ENCODE results near the gene ZNF763. TPM values are rescaled to one million over a fixed set of nuclear protein-coding genes. Genes with fewer than 3 reads are reported as not detected.
A peak's percentile ranks its signal among the peaks of the same experiment; 100 is the strongest.
"Not testable (repeated sequence)": the region's sequence is repeated elsewhere in the genome, so short reads cannot be mapped to it uniquely, and the experiment has no call there.

Gene ZNF763
- total RNA-seq (2.5 TPM), polyA plus RNA-seq (ENCODE audit: insufficient read depth in 1 of 8, insufficient read length in 8 of 8, low replicate concordance in 1 of 8) (1 to 10 TPM; 1.1 to 2.6 (median 1.8) TPM)
- long read RNA-seq, donor 1, result 0 reads
- long read RNA-seq, donor 2, result 0 reads
- long read RNA-seq, donor 3, result 0 reads
- long read RNA-seq, donor 4, result 0 reads
- long read RNA-seq, donor 5, result 0 reads
- long read RNA-seq, donor 6, partial matches to known transcripts, result 0 of 1 reads
- long read RNA-seq, donor 6, other reads (novel, unspliced or antisense), result 0 of 1 reads
- long read RNA-seq, donor 7, result 0 reads
- long read RNA-seq, donor 8, result 0 reads
- long read RNA-seq, donor 9, result 0 reads
- long read RNA-seq, donor 10, result 0 reads
- long read RNA-seq, donor 11, partial matches to known transcripts, result 0 of 1 reads
- long read RNA-seq, donor 11, other reads (novel, unspliced or antisense), result 0 of 1 reads

- peak within 1 kb of the TSS; percentile 83 for H3K4me3 ChIP-seq (ENCODE audit: low read length)
- peaks cover 15% of the 10 kb centered on the region for H3K4me1 ChIP-seq (ENCODE audit: control insufficient read depth, insufficient read depth, low read length)
- no peaks in the 10 kb centered on the region for H3K27me3 ChIP-seq (ENCODE audit: control insufficient read depth, insufficient read depth, low read length)
- H3K9me3 ChIP-seq (replicated peaks; ENCODE audit: control insufficient read depth, low read depth, low read length), result no peaks in the 10 kb centered on the region
- no peaks in the 10 kb centered on the region for H3K36me3 ChIP-seq (ENCODE audit: control insufficient read depth, insufficient read depth, low read length)
- peak within 1 kb of the TSS; percentile 96 for H3K27ac ChIP-seq (ENCODE audit: low read length)
- WGBS (ENCODE audit: insufficient coverage), result under 1% methylated on average over 38 of the region's 47 CpGs
- peak; percentile 93 for DNase-seq
Measured at GRCh38 chr19:11964858-11965645, at the start of gene ZNF763. Gene ZNF763, plus strand, starts transcription at chr19:11965040. Its CDS starts 169 bp downstream, at chr19:11965209.

GRCh38 chr19:11921852-11922495 is 42.9 kb upstream of the ZNF763 start:
- Histone ChIP-seq H3K4me1 (ENCODE audit: control insufficient read depth, insufficient read depth, low read length) (peaks cover 18% of the 10 kb centered on the region), H3K4me3 (ENCODE audit: low read length) (no peak overlapping the region), H3K27me3 (ENCODE audit: control insufficient read depth, insufficient read depth, low read length) (no peaks in the 10 kb centered on the region), H3K27ac (ENCODE audit: low read length) (no peak overlapping the region), H3K9me3 (replicated peaks; ENCODE audit: control insufficient read depth, low read depth, low read length) (no peaks in the 10 kb centered on the region), H3K36me3 (ENCODE audit: control insufficient read depth, insufficient read depth, low read length) (no peaks in the 10 kb centered on the region)
- no CpG with 5 or more reads among the region's 6 CpGs for WGBS (ENCODE audit: insufficient coverage)
- no peak for DNase-seq

- Histone ChIP-seq H3K27ac (ENCODE audit: low read length) (peak within 1 kb of the TSS; percentile 98), H3K9me3 (replicated peaks; ENCODE audit: control insufficient read depth, low read depth, low read length) (no peaks in the 10 kb centered on the region), H3K4me3 (ENCODE audit: low read length) (peak within 1 kb of the TSS; percentile 88), H3K36me3 (ENCODE audit: control insufficient read depth, insufficient read depth, low read length) (peaks cover 2% of the 10 kb centered on the region), H3K4me1 (ENCODE audit: control insufficient read depth, insufficient read depth, low read length) (peaks cover 18% of the 10 kb centered on the region), H3K27me3 (ENCODE audit: control insufficient read depth, insufficient read depth, low read length) (no peaks in the 10 kb centered on the region)
- peak; percentile 97 for DNase-seq
- WGBS (ENCODE audit: insufficient coverage), result under 1% methylated on average over 42 of the region's 53 CpGs
Measured at GRCh38 chr19:11924886-11925650, 39.8 kb upstream of the ZNF763 start, which contains the start of gene ZNF700. Gene ZNF700, plus strand, starts transcription at chr19:11925107. Its CDS starts 104 bp downstream, at chr19:11925211.

GRCh38 chr19:11925651-11926187 is 39.1 kb upstream of the ZNF763 start:
- DNase-seq; H3K36me3 ChIP-seq (ENCODE audit: control insufficient read depth, insufficient read depth, low read length); H3K27me3 ChIP-seq (ENCODE audit: control insufficient read depth, insufficient read depth, low read length); H3K9me3 ChIP-seq (replicated peaks; ENCODE audit: control insufficient read depth, low read depth, low read length): not testable (repeated sequence)
- H3K27ac ChIP-seq (ENCODE audit: low read length), result peak overlapping the region; percentile 98
- peaks cover 18% of the 10 kb centered on the region for H3K4me1 ChIP-seq (ENCODE audit: control insufficient read depth, insufficient read depth, low read length)
- H3K4me3 ChIP-seq (ENCODE audit: low read length), result peak overlapping the region; percentile 88
- 2% methylated on average over 8 of the region's 10 CpGs for WGBS (ENCODE audit: insufficient coverage)

- Histone ChIP-seq H3K27ac (ENCODE audit: low read length) (no peak overlapping the region), H3K4me3 (ENCODE audit: low read length) (no peak overlapping the region), H3K36me3 (ENCODE audit: control insufficient read depth, insufficient read depth, low read length) (peaks cover 2% of the 10 kb centered on the region), H3K4me1 (ENCODE audit: control insufficient read depth, insufficient read depth, low read length) (peaks cover 18% of the 10 kb centered on the region), H3K9me3 (replicated peaks; ENCODE audit: control insufficient read depth, low read depth, low read length) (no peaks in the 10 kb centered on the region), H3K27me3 (ENCODE audit: control insufficient read depth, insufficient read depth, low read length) (no peaks in the 10 kb centered on the region)
- no peak for DNase-seq
- WGBS (ENCODE audit: insufficient coverage), result no CpG with 5 or more reads among the region's 3 CpGs
Measured at GRCh38 chr19:11927227-11927626, 37.6 kb upstream of the ZNF763 start.

GRCh38 chr19:11931051-11931450 is 33.8 kb upstream of the ZNF763 start:
- WGBS (ENCODE audit: insufficient coverage), result 83% methylated on average over 2 of the region's 3 CpGs
- H3K36me3 ChIP-seq (ENCODE audit: control insufficient read depth, insufficient read depth, low read length), result peaks cover 2% of the 10 kb centered on the region
- H3K27ac ChIP-seq (ENCODE audit: low read length), result no peak overlapping the region
- peaks cover 3% of the 10 kb centered on the region for H3K4me1 ChIP-seq (ENCODE audit: control insufficient read depth, insufficient read depth, low read length)
- H3K9me3 ChIP-seq (replicated peaks; ENCODE audit: control insufficient read depth, low read depth, low read length), result peaks cover 17% of the 10 kb centered on the region
- peak; percentile 16 for DNase-seq
- no peaks in the 10 kb centered on the region for H3K27me3 ChIP-seq (ENCODE audit: control insufficient read depth, insufficient read depth, low read length)
- H3K4me3 ChIP-seq (ENCODE audit: low read length), result no peak overlapping the region

GRCh38 chr19:11931513-11931912 is 33.3 kb upstream of the ZNF763 start:
- H3K36me3 ChIP-seq (ENCODE audit: control insufficient read depth, insufficient read depth, low read length), result peaks cover 2% of the 10 kb centered on the region
- no CpG with 5 or more reads among the region's 3 CpGs for WGBS (ENCODE audit: insufficient coverage)
- H3K9me3 ChIP-seq (replicated peaks; ENCODE audit: control insufficient read depth, low read depth, low read length), result peaks cover 17% of the 10 kb centered on the region

GRCh38 chr19:11935829-11936228 is 29.0 kb upstream of the ZNF763 start:
- not testable (repeated sequence) for DNase-seq; H3K4me3 ChIP-seq (ENCODE audit: low read length); H3K4me1 ChIP-seq (ENCODE audit: control insufficient read depth, insufficient read depth, low read length); H3K27me3 ChIP-seq (ENCODE audit: control insufficient read depth, insufficient read depth, low read length); H3K27ac ChIP-seq (ENCODE audit: low read length); H3K36me3 ChIP-seq (ENCODE audit: control insufficient read depth, insufficient read depth, low read length)
- no CpG with 5 or more reads among the region's 3 CpGs for WGBS (ENCODE audit: insufficient coverage)
- peaks cover 28% of the 10 kb centered on the region for H3K9me3 ChIP-seq (replicated peaks; ENCODE audit: control insufficient read depth, low read depth, low read length)

More at GRCh38 chr19:11931513-11931912, 33.3 kb upstream of the ZNF763 start:
- Histone ChIP-seq H3K27ac (ENCODE audit: low read length) (no peak overlapping the region), H3K4me1 (ENCODE audit: control insufficient read depth, insufficient read depth, low read length) (no peaks in the 10 kb centered on the region), H3K27me3 (ENCODE audit: control insufficient read depth, insufficient read depth, low read length) (no peaks in the 10 kb centered on the region), H3K4me3 (ENCODE audit: low read length) (no peak overlapping the region)
- no peak for DNase-seq

GRCh38 chr19:11938383-11938782 is 26.5 kb upstream of the ZNF763 start:
- WGBS (ENCODE audit: insufficient coverage), result no CpG with 5 or more reads among the region's 3 CpGs
- peaks cover 47% of the 10 kb centered on the region for H3K9me3 ChIP-seq (replicated peaks; ENCODE audit: control insufficient read depth, low read depth, low read length)
- H3K27ac ChIP-seq (ENCODE audit: low read length); H3K4me1 ChIP-seq (ENCODE audit: control insufficient read depth, insufficient read depth, low read length); H3K4me3 ChIP-seq (ENCODE audit: low read length); H3K27me3 ChIP-seq (ENCODE audit: control insufficient read depth, insufficient read depth, low read length); DNase-seq; H3K36me3 ChIP-seq (ENCODE audit: control insufficient read depth, insufficient read depth, low read length): not testable (repeated sequence)
